ENCODE measurements around the gene AK2.

Gene AK2

GRCh38 chr1:33021567-33022431, 14.9 kb downstream of the AK2 start:
- no peak for TF ChIP-seq ZNF274 (IDR thresholded peaks at IDR 0.05; ENCODE audit: low read depth, low read length)

GRCh38 chr1:33018112-33018511, 18.6 kb downstream of the AK2 start:
- H3K4me3 ChIP-seq (ENCODE audit: low read length), result no peak overlapping the region
- no peak for TF ChIP-seq ZNF274 (IDR thresholded peaks at IDR 0.05; ENCODE audit: low read depth, low read length)

More at GRCh38 chr1:33021567-33022431, 14.9 kb downstream of the AK2 start:
- H3K4me3 ChIP-seq (ENCODE audit: low read length), result no peak overlapping the region

- TF ChIP-seq ZNF274 (IDR thresholded peaks at IDR 0.05; ENCODE audit: low read depth, low read length), result no peak
- H3K4me3 ChIP-seq (ENCODE audit: low read length), result no peak overlapping the region
These were observed 19.5 kb downstream of the AK2 start for GRCh38 chr1:33017175-33017574.

- TF ChIP-seq ZNF274 (IDR thresholded peaks at IDR 0.05; ENCODE audit: low read depth, low read length), result no peak
- H3K4me3 ChIP-seq (ENCODE audit: low read length), result no peak overlapping the region
These were observed 21.5 kb downstream of the AK2 start for GRCh38 chr1:33015216-33015615.

GRCh38 chr1:33014464-33015163, 22.1 kb downstream of the AK2 start:
- no peak for TF ChIP-seq ZNF274 (IDR thresholded peaks at IDR 0.05; ENCODE audit: low read depth, low read length)
- no peak overlapping the region for H3K4me3 ChIP-seq (ENCODE audit: low read length)

GRCh38 chr1:33013791-33014190, 22.9 kb downstream of the AK2 start:
- H3K4me3 ChIP-seq (ENCODE audit: low read length), result no peak overlapping the region
- TF ChIP-seq ZNF274 (IDR thresholded peaks at IDR 0.05; ENCODE audit: low read depth, low read length), result no peak

- no peak overlapping the region for H3K4me3 ChIP-seq (ENCODE audit: low read length)
- TF ChIP-seq ZNF274 (IDR thresholded peaks at IDR 0.05; ENCODE audit: low read depth, low read length), result no peak
These were observed 24.5 kb downstream of the AK2 start for GRCh38 chr1:33012165-33012564.

- TF ChIP-seq ZNF274 (IDR thresholded peaks at IDR 0.05; ENCODE audit: low read depth, low read length), result no peak
- no peak overlapping the region for H3K4me3 ChIP-seq (ENCODE audit: low read length)
These were observed 25.6 kb downstream of the AK2 start for GRCh38 chr1:33010932-33011731.

- H3K4me3 ChIP-seq (ENCODE audit: low read length), result no peak overlapping the region
- TF ChIP-seq ZNF274 (IDR thresholded peaks at IDR 0.05; ENCODE audit: low read depth, low read length), result no peak
These were observed 27.1 kb downstream of the AK2 start for GRCh38 chr1:33009561-33009960.

GRCh38 chr1:33008051-33008914, 28.4 kb downstream of the AK2 start:
- TF ChIP-seq ZNF274 (IDR thresholded peaks at IDR 0.05; ENCODE audit: low read depth, low read length), result no peak
- H3K4me3 ChIP-seq (ENCODE audit: low read length), result no peak overlapping the region

- H3K4me3 ChIP-seq (ENCODE audit: low read length), result no peak overlapping the region
- TF ChIP-seq ZNF274 (IDR thresholded peaks at IDR 0.05; ENCODE audit: low read depth, low read length), result no peak
These were observed 29.3 kb downstream of the AK2 start for GRCh38 chr1:33007190-33008050.

- H3K4me3 ChIP-seq (ENCODE audit: low read length), result no peak overlapping the region
- no peak for TF ChIP-seq ZNF274 (IDR thresholded peaks at IDR 0.05; ENCODE audit: low read depth, low read length)
These were observed 30.8 kb downstream of the AK2 start for GRCh38 chr1:33005838-33006421.

Data from GM08714 (cell line).